ENCODE results near the gene PROZ. TPM values are rescaled to one million over a fixed set of nuclear protein-coding genes. Genes with fewer than 3 reads are reported as not detected.

The PROZ gene
- total and polyA plus RNA-seq, 9 of the 15 experiments (the other 6 are each of a cell fraction or from before 2014, with no cell fraction given) = not detected

GRCh38 chr13:113208421-113209335 lies 50.2 kb downstream of the PROZ start, which contains the start of gene PCID2 (continued):
- peak; percentile 64 for TF ChIP-seq POLR2AphosphoS5 (IDR thresholded peaks at IDR 0.05; ENCODE audit: control insufficient read depth, insufficient read depth, low read depth, low read length)
- TF ChIP-seq GABPB1 (CRISPR knock-in tag; IDR thresholded peaks at IDR 0.05) = peak; percentile 99
- TF ChIP-seq ZNF143 (CRISPR knock-in tag; IDR thresholded peaks at IDR 0.05) = no peak; the same call in 1 of the 2 replicates
- TF ChIP-seq ZNF830 (CRISPR knock-in tag; IDR thresholded peaks at IDR 0.05) = no peak
- TF ChIP-seq ZNF699 (CRISPR knock-in tag; IDR thresholded peaks at IDR 0.05; ENCODE audit: insufficient replicate concordance) = no peak
- peak; percentile 49; the same call in 1 of the 2 replicates for TF ChIP-seq ESRRA (IDR thresholded peaks at IDR 0.05; ENCODE audit: borderline replicate concordance, low read depth)
- no peak for TF ChIP-seq ZHX1 (conservative IDR thresholded peaks at IDR 0.05; ENCODE audit: low read length)
- no peak for TF ChIP-seq ZNF197 (CRISPR knock-in tag; IDR thresholded peaks at IDR 0.05; ENCODE audit: low read depth)
- no peak for TF ChIP-seq ELF4 (CRISPR knock-in tag; IDR thresholded peaks at IDR 0.05)
- TF ChIP-seq FOXK2 (conservative IDR thresholded peaks at IDR 0.05 in 1 of 2, IDR thresholded peaks at IDR 0.05 in 1 of 2; ENCODE audit: low read depth in 2 of 2) = peak in 1 of 2 experiments; percentile 39; a peak in 1 of 4 replicates
- no peak for TF ChIP-seq ZSCAN32 (CRISPR knock-in tag; IDR thresholded peaks at IDR 0.05)
- peak in 1 of 2 experiments; percentile 73; a peak in 2 of 4 replicates for TF ChIP-seq MNT (conservative IDR thresholded peaks at IDR 0.05)
- TF ChIP-seq MLX (CRISPR knock-in tag; conservative IDR thresholded peaks at IDR 0.05) = no peak; a peak in 1 of 4 replicates
- TF ChIP-seq NR1H2 (CRISPR knock-in tag; IDR thresholded peaks at IDR 0.05) = 0 out of 2 replicates have a peak, but pooled peaks have one; percentile 24
- TF ChIP-seq HNRNPL (IDR thresholded peaks at IDR 0.05; ENCODE audit: low read depth, low read length) = peak; percentile 22; the same call in 1 of the 2 replicates
- no peak for TF ChIP-seq ZNF561 (CRISPR knock-in tag; conservative IDR thresholded peaks at IDR 0.05)
- TF ChIP-seq ETV6 (IDR thresholded peaks at IDR 0.05; ENCODE audit: borderline replicate concordance in 1 of 2, low read depth in 2 of 2, low read length in 1 of 2) = no peak
- TF ChIP-seq ETV6 (CRISPR knock-in tag; IDR thresholded peaks at IDR 0.05; ENCODE audit: borderline replicate concordance) = no peak
- TF ChIP-seq RBBP5 (IDR thresholded peaks at IDR 0.05; ENCODE audit: borderline replicate concordance, insufficient read depth, low read length, poor library complexity, severe bottlenecking) = peak; percentile 90
- no peak for TF ChIP-seq NR0B1 (IDR thresholded peaks at IDR 0.05; ENCODE audit: partially characterized antibody)

Measured in K562 (cell line).